Activated CD4-positive, CD25-positive, alpha-beta regulatory T cell treated with anti-CD3 and anti-CD28 coated beads, Interleukin-2, amount 50 U/mL, for 72 hours (primary cell): Measurements from ENCODE around the gene VPS52.

Experiments
- DNase-seq: peaks from one replicate; pipeline ENCODE4 v3.0.0; 2021

The VPS52 gene

GRCh38 chr6:33208091-33208967 lies 63.3 kb downstream of the VPS52 start, which contains the start of gene RING1:
Gene RING1 (plus strand): TSS chr6:33208500. CDS start chr6:33208823, 323 bp downstream.
- DNase-seq: peak; percentile 88

- peak; percentile 41 for DNase-seq
Observed at GRCh38 chr6:33207552-33208090, 64.1 kb downstream of the VPS52 start.

- no peak for DNase-seq
Observed at GRCh38 chr6:33206864-33207551, 64.7 kb downstream of the VPS52 start.

DNA sequence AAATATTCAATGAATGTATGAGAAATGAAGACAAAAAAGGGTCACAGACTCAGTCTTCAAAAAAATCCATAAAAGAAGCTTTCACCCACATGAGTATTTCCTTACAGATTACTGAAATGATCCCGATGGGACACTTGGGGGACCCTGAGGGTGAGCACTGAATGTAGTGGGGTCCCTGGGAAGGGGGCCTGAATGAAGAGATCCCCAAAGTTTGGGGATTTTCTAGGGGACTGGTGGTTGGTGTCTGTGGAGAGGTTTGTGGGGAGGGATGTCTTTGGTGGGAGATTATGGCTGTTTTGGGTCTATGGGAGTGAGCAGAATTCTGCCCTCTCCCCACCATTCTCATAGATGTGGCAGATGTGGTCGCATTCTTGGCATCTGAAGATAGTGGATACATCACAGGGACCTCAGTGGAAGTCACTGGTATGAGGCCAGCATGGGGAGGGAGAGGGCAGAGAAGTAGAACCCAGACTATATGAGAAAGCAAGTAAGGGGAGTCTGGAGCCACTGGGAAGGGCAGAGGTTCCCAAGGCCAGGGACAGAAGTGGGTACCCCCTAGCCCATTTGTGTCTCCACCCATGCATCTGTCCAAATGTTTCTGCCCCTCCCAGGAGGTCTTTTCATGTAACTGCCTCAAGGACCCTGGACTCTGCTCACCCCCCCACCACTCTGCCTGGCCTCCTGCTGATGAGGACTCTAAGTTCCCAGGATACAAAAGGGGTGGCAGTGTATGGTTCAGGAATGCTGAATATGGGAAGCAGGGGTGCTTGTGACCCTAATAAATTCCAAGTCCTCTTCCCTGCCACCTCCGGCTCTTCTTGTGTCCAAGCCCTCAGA lies 65.4 kb downstream of the VPS52 start:
- no peak for DNase-seq

DNA sequence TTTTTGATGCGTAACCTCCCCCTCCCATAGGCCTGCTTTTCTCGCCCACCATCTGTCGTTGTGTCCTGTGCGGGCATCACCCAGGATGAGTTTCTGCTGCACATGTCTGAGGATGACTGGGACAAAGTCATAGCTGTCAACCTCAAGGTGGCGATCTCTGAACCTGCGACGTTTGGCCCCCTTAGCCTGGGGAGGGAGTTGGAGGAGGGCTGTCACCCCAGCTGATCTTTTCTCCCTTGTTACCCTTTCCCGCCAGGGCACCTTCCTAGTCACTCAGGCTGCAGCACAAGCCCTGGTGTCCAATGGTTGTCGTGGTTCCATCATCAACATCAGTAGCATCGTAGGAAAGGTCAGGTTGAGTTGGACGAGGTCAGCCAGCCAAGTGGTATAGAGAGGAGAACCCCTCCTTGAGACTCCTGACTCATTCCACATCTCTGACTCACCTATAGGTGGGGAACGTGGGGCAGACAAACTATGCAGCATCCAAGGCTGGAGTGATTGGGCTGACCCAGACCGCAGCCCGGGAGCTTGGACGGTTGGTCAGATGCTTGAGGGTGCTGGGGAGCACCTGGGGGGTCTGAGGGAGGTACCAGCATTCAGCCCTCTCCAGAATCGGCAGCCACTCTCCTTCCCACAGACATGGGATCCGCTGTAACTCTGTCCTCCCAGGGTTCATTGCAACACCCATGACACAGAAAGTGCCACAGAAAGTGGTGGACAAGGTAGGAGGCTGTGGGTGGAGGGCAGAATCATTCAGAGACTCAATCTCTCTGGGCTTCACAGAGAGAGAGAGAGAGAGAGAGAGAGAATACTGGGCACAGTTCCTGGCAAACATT lies 66.3 kb downstream of the VPS52 start:
- DNase-seq: peak; percentile 44

DNA sequence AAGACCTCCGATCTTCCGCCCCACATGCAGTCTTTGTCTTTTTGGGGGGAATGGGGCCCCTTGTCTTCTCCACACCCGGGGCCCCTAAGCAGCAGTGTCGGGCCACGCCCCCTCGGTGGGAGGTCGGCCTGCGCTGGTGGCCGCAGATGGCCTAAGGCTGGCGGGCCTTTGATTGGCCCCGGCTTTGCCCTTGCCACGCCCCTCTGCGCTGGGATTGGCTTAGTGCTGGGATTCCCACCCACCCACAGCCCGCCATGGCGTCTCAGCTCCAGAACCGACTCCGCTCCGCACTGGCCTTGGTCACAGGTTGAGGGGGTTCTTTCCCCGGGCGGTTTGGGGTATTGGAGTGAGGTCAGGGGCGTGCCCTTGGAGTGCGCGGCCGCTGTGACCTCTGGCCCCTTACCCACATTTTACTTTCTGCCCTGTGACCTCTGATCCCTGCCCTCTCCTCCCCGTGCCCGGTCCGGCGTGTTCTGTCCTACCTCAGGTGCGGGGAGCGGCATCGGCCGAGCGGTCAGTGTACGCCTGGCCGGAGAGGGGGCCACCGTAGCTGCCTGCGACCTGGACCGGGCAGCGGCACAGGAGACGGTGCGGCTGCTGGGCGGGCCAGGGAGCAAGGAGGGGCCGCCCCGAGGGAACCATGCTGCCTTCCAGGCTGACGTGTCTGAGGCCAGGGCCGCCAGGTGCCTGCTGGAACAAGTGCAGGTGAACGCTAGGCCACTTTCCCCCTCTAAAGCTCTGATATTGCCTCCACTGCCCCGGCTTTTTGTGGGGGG lies 67.1 kb downstream of the VPS52 start, which contains the start of gene HSD17B8:
Gene HSD17B8, plus strand, starts transcription at position 241 of the 776 bp plus-strand sequence. Its CDS starts 14 bp downstream, at position 255.
- peak; percentile 87 for DNase-seq

- no peak for DNase-seq
Observed at GRCh38 chr6:33204165-33204414, 67.6 kb downstream of the VPS52 start.

GRCh38 chr6:33203443-33204164 lies 68.1 kb downstream of the VPS52 start:
- no peak for DNase-seq

- no peak for DNase-seq
Observed at GRCh38 chr6:33202799-33203198, 68.9 kb downstream of the VPS52 start.

DNA sequence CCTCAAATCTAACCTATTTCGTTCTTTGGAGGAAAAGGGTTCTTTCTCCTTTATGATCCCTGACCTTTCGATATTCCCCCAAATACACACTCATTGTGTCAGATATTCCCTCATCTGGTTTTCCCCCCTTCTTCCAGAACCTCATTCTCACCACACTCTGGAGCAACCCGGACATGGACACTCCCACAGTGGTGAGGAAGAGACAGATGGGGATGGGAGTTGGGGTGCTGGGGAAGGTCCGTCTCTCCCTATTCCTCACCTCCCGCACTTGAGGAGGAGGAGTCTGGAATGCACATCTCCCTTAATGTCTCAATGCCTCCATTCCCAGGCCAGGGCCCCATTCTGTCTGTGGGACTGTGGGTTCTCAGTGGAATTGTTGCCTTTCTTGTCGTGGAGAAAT lies 69.7 kb downstream of the VPS52 start:
- DNase-seq: no peak

DNA sequence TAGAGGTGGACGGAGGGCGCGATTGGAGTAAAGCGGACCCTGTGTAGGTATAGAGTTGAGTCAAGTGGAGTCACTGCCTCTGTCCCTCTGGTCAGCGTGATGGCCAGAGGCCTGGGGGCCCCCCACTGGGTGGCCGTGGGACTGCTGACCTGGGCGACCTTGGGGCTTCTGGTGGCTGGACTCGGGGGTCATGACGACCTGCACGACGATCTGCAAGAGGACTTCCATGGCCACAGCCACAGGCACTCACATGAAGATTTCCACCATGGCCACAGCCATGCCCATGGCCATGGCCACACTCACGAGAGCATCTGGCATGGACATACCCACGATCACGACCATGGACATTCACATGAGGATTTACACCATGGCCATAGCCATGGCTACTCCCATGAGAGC lies 70.5 kb downstream of the VPS52 start:
- no peak for DNase-seq
